ENCODE measurements around the gene MRPL36. TPM values are rescaled to one million over a fixed set of nuclear protein-coding genes. Genes with fewer than 3 reads are reported as not detected.

The MRPL36 gene
- total and polyA plus RNA-seq, 2 donors (not counting 1 experiment from before 2014, with no cell fraction given), result 47.9 to 54.8 TPM

DNA sequence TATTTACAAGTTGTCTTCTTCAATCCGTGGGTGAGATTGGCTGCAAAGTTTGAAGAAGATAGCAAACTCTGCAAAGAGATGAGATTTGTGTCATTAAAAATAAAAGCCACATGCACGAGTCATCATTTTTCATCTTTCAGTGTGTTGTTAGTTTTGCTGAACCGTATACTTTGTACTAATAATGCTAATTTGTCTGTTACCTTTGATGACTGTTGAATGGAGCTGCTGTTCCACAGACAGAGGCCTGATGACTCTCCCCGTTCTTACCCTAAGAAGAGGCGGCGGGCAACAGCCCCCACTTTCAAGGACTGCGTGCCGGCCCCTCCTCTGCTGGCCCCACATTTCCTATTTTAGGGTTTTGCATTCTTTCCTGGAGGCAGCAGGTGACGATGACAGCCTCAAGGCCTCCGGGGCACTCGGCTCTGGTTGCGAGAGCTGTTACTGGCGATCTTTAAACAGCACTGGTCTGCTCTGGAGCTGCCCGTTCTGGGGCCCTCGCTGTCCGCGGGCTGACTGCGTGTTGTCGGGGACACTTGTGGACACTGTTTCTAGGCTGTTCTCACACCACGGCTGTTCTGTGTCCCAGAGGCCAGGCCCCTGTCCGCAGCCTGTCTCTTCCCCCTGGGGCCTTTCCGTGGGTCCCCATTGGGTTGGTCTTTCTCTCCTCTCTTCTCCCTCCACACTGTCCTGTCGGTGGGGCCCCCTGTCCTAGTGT is 36.7 kb upstream of the MRPL36 start:
- H3K9ac ChIP-seq (ENCODE audit: insufficient read depth, low read length), result no peak overlapping the region
- DNase-seq (ENCODE audit: low read depth in 2 of 2), result no peak
- no peak overlapping the region for H3K4me3 ChIP-seq (replicated peaks in 1 of 4; ENCODE audit: control extremely low read depth in 1 of 4, insufficient read depth in 1 of 4, low read depth in 3 of 4, low read length in 4 of 4)
- H3K27me3 ChIP-seq (ENCODE audit: control insufficient read depth, insufficient read depth, low read length), result peaks cover 13% of the 10 kb centered on the region
- no peak overlapping the region for H3K4me2 ChIP-seq (ENCODE audit: extremely low read depth, insufficient read depth, low read length)
- no peaks in the 10 kb centered on the region for H3K36me3 ChIP-seq (ENCODE audit: control insufficient read depth, insufficient read depth, low read length)
- TF ChIP-seq, protein P1, sequence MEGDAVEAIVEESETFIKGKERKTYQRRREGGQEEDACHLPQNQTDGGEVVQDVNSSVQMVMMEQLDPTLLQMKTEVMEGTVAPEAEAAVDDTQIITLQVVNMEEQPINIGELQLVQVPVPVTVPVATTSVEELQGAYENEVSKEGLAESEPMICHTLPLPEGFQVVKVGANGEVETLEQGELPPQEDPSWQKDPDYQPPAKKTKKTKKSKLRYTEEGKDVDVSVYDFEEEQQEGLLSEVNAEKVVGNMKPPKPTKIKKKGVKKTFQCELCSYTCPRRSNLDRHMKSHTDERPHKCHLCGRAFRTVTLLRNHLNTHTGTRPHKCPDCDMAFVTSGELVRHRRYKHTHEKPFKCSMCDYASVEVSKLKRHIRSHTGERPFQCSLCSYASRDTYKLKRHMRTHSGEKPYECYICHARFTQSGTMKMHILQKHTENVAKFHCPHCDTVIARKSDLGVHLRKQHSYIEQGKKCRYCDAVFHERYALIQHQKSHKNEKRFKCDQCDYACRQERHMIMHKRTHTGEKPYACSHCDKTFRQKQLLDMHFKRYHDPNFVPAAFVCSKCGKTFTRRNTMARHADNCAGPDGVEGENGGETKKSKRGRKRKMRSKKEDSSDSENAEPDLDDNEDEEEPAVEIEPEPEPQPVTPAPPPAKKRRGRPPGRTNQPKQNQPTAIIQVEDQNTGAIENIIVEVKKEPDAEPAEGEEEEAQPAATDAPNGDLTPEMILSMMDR (conservative IDR thresholded peaks at IDR 0.05 in 1 of 2, IDR thresholded peaks at IDR 0.05 in 1 of 2; ENCODE audit: low read depth in 1 of 2, low read length in 2 of 2), result no peak
- no peak for TF ChIP-seq EZH2 (IDR thresholded peaks at IDR 0.05; ENCODE audit: low read length, missing control alignments)
- no peak overlapping the region for H2AFZ ChIP-seq (ENCODE audit: low read length)
- H3K9me3 ChIP-seq (ENCODE audit: control insufficient read depth, insufficient read depth, low read depth, low read length), result no peaks in the 10 kb centered on the region
- H3K27ac ChIP-seq (ENCODE audit: insufficient read depth, low read length), result no peak overlapping the region
- H3K4me1 ChIP-seq (ENCODE audit: control insufficient read depth, extremely low read depth, insufficient read depth, low read length), result no peaks in the 10 kb centered on the region
- no peaks in the 10 kb centered on the region for H4K20me1 ChIP-seq (ENCODE audit: control insufficient read depth, extremely low read depth, insufficient read depth, low read length)
- no peaks in the 10 kb centered on the region for H3K79me2 ChIP-seq (ENCODE audit: control insufficient read depth, insufficient read depth, low read length)

DNA sequence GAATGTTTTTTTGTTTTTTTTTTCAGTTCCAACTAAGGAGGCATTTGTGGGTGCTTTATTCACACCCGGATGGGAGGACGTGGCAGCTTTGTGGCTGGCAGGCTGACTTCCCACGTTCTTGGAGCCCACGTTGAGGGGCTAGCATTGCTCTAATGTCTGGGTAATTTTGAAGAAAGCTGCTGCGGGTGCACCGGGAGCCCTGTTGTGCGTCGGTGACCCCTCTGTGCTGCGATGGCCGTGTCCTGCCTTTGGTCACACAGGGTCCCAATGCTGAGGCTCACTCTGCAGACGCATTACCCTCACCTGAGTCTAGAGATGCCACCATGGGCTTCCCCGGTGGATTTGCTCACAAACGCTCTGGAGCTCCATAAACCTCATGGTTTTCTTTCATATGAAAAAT is 35.8 kb upstream of the MRPL36 start:
- H4K20me1 ChIP-seq (ENCODE audit: control insufficient read depth, extremely low read depth, insufficient read depth, low read length), result no peaks in the 10 kb centered on the region
- H3K27ac ChIP-seq (ENCODE audit: insufficient read depth, low read length), result no peak overlapping the region
- H3K9ac ChIP-seq (ENCODE audit: insufficient read depth, low read length), result no peak overlapping the region
- peaks cover 10% of the 10 kb centered on the region for H3K27me3 ChIP-seq (ENCODE audit: control insufficient read depth, insufficient read depth, low read length)
- no peaks in the 10 kb centered on the region for H3K36me3 ChIP-seq (ENCODE audit: control insufficient read depth, insufficient read depth, low read length)
- no peak for TF ChIP-seq EZH2 (IDR thresholded peaks at IDR 0.05; ENCODE audit: low read length, missing control alignments)
- TF ChIP-seq, protein P1 (conservative IDR thresholded peaks at IDR 0.05 in 1 of 2, IDR thresholded peaks at IDR 0.05 in 1 of 2; ENCODE audit: low read depth in 1 of 2, low read length in 2 of 2), result no peak
- no peaks in the 10 kb centered on the region for H3K79me2 ChIP-seq (ENCODE audit: control insufficient read depth, insufficient read depth, low read length)
- no peaks in the 10 kb centered on the region for H3K4me1 ChIP-seq (ENCODE audit: control insufficient read depth, extremely low read depth, insufficient read depth, low read length)
- no peak overlapping the region for H2AFZ ChIP-seq (ENCODE audit: low read length)
- H3K4me3 ChIP-seq (replicated peaks in 1 of 4; ENCODE audit: control extremely low read depth in 1 of 4, insufficient read depth in 1 of 4, low read depth in 3 of 4, low read length in 4 of 4), result no peak overlapping the region
- H3K4me2 ChIP-seq (ENCODE audit: extremely low read depth, insufficient read depth, low read length), result no peak overlapping the region
- no peak for DNase-seq (ENCODE audit: low read depth in 2 of 2)
- H3K9me3 ChIP-seq (ENCODE audit: control insufficient read depth, insufficient read depth, low read depth, low read length), result no peaks in the 10 kb centered on the region

DNA sequence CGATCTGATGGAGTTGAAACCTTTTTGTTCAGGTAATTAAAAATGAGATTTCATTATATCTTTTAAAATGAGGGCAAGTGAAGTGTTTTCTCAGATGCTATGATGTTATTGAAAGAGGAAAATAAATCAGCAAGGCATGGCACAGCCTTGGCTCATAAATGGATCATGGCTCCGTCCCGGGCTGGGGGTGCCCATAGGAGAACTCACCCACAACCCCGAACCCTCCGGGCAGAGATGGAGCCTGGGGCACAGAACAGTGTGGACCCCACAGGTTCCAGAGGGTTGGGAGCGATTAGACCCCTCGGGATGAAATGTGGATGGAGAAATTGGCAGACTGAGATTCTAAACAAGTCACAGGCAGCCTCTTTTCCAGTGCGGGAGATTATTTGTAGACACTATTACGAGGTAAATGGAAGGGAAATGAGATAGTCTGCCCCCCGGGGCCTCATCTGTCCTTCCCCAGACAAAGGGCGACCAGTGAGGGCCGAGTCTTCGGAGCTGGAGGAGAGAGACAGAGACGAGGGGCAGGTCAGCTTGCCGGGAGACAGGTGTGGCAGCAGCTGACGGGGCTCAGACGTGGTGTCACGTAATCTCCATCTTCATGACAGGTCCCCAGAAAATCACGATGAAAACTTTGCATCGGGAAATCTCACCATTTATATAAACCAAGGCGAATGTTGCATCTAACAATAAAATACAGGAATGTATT is 35.2 kb upstream of the MRPL36 start:
- no peaks in the 10 kb centered on the region for H3K36me3 ChIP-seq (ENCODE audit: control insufficient read depth, insufficient read depth, low read length)

More for the DNA sequence above, 35.2 kb upstream of the MRPL36 start:
- Histone ChIP-seq H3K4me2 (ENCODE audit: extremely low read depth, insufficient read depth, low read length) (no peak overlapping the region), H3K4me1 (ENCODE audit: control insufficient read depth, extremely low read depth, insufficient read depth, low read length) (no peaks in the 10 kb centered on the region), H3K27me3 (ENCODE audit: control insufficient read depth, insufficient read depth, low read length) (peaks cover 10% of the 10 kb centered on the region), H3K27ac (ENCODE audit: insufficient read depth, low read length) (no peak overlapping the region), H3K4me3 (replicated peaks in 1 of 4; ENCODE audit: control extremely low read depth in 1 of 4, insufficient read depth in 1 of 4, low read depth in 3 of 4, low read length in 4 of 4) (no peak overlapping the region), H3K9ac (ENCODE audit: insufficient read depth, low read length) (no peak overlapping the region), H3K79me2 (ENCODE audit: control insufficient read depth, insufficient read depth, low read length) (no peaks in the 10 kb centered on the region), H4K20me1 (ENCODE audit: control insufficient read depth, extremely low read depth, insufficient read depth, low read length) (no peaks in the 10 kb centered on the region), H3K9me3 (ENCODE audit: control insufficient read depth, insufficient read depth, low read depth, low read length) (no peaks in the 10 kb centered on the region), H2AFZ (ENCODE audit: low read length) (no peak overlapping the region)
- DNase-seq (ENCODE audit: low read depth in 2 of 2), result no peak
- TF ChIP-seq EZH2 (IDR thresholded peaks at IDR 0.05; ENCODE audit: low read length, missing control alignments), result no peak
- TF ChIP-seq, protein P1 (conservative IDR thresholded peaks at IDR 0.05 in 1 of 2, IDR thresholded peaks at IDR 0.05 in 1 of 2; ENCODE audit: low read depth in 1 of 2, low read length in 2 of 2), result no peak
